Stimulated activated CD4-positive, alpha-beta T cell treated with anti-CD3 and anti-CD28 coated beads, Interleukin-1b, Interleukin-23, amount 100 ng/mL, for 48 hours (primary cell): ENCODE measurements around the gene CLDN14.

Source experiments
- DNase-seq: peaks from one replicate; pipeline ENCODE4 v3.0.0-alpha.2; 2020

The CLDN14 gene

DNA sequence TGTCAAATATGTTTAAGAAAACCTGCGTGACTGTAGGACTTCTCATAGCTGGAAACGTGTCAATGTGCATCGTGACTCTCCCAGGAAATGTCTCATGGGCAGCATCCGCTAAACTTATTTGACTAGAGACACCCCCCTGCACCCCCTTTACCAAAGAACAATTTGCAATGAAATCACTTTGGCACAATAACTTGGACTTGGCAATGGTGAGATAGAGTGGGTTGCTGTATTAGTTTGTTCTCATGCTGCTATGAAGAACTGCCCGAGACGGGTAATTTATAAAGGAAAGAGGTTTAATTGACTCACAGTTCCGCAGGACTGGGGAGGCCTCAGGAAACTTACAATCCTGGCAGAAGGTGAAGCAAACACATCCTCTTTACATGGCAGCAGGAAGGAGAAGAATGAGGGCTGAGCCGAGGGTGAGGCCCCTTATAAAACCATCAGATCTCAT, 13.8 kb downstream of the CLDN14 start:
- DNase-seq: no peak

DNA sequence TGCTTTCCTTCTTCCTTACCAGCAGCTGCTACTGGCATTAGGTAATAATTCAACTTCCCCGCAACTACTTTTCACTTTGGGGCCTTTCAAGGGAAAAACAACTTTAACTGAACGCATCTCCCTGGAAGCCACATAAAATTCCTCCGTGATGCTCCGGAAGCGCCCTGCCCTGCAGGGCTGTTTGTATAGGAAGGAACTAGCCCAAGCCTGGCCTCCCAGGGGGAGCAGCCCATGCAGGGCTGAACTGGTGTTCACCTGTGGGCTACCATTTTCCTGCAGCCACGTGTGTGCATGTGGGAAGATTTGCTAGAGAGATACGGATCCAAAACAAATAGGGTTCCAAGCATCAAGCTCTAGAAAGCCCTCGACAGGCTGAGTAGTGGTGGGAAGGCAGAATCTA, 14.4 kb downstream of the CLDN14 start:
- no peak for DNase-seq

DNA sequence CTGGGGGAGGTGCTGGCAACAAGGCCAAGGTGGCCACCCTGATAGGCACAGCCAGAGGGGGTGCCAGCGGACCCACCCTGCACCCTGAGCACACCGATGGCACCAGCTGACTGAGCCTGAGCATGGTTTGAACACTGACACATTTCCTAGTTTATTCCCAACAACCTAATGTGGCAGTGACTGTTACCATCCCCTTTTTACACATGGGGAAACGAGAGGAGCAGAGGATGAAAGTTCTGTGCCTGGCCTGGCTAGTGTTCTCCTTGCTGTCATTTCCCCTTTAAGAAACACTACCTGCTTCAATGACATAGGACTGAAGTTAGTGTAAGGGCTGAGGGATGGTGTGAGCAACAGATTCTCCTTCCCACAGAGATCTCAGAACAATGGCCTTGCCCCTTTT, 15.3 kb downstream of the CLDN14 start:
- DNase-seq: no peak

DNA sequence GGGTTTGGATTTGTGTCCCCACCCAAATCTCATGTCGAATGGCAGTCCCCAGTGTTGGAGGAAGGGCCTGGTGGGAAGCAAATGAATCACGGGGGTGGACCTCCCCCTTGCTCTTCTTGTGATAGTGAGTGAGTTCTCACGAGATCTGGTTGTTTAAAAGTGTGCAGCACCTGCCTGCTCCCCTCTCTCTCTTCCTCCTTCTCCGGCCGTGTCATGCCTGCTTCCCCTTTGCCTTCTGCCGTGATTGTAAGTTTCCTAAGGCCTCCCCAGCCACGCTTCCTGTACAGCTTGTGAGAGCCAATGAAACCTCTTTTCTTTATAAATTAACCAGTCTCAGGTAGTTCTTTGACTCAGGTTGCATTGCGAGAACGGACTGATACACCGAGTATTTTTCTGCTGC, 15.9 kb downstream of the CLDN14 start:
- no peak for DNase-seq

DNA sequence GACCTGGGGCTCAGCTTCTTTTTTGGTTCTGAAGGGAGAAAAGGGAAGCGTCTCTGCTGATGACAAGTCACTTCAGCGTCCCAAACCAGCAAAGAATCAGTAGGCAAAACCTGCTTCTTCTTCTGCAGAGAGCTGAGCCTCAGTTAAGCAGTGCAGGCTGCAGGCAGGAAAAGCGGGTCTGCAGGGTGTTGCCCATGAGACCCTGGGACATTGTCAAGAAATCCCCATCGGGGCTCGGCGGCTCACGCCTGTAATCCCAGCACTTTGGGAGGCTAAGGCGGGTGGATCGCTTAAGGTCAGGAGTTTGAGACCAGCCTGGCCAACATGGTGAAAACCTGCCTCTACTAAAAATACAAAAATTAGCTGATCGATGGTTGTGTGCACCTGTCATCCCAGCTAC, 16.7 kb downstream of the CLDN14 start:
- no peak for DNase-seq

DNA sequence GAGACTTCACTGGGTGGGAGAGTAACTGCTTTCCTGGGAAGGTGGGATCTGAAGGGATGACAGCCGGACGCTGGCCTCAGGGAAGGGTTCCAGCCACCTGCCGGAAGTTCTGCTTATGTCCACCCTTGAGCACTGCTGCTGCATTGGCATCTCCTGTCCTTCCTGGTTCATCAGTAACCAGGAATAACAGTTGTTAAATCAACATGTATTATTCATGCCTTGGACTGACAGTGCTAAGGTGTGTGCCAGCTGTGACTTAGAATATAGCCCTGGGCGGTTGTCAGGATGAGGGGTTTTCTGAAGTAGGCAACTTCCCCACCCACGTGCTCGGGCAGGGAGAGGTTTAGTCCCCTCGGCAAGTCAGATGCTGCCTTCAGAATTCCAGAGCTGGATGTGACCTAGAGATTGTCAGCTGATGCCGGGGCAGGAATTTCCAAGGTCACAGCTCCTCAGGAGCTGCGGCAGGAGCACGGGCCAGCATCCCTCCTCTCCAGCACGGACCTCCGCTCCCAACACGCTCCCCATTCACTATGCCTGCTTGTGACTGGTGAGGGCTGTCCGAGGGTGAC, 17.9 kb downstream of the CLDN14 start:
- no peak for DNase-seq

DNA sequence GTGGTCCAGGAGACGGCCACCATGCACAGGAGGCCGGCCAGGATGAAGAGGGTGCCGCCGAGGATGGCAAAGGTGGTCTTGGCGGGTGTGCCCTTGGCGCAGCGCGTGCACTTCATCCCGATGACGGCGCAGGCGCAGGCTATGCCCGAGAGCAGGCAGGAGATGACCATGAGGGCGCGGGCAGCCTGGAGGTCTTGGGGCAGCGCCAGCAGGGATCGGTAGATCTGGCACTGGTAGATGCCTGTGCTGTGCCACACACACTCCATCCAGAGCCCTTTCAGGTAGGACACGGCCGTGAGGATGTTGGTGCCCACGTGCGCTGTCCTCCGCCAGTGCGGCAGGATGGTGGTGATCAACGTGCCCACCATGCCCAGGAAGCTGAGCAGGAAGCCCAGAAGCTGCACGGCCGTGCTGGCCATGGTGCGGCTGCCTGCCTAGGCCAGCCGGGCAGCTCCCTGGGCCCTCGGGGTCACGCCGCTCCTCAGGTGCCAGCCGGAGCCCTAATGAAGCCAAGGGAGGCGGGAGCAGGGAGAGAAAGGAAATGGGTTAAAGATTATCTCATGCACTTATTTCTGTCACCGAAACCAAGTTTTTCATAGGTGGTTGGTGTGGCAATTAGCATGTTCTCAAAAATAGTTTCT, 18.5 kb downstream of the CLDN14 start:
- no peak for DNase-seq

DNA sequence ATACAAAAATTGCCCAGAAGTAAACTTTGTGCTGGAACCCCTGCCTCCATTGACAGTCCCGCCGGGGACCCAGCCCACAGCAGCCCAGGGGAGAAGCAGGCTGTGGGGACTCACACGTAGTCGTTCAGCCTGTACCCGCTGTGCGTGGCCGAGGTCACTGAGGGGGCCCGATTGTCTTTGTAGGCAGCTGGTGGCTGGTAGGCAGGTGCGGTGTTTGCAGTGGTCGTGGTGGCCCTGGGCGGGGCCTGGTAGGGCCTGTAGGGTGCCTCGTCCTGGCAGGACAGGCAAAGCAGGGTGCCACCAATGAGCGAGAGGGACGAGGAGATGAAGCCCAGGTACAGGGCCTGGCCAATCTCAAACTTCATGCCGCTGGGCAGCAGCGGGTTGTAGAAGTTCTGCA, 19.1 kb downstream of the CLDN14 start:
- no peak for DNase-seq

DNA sequence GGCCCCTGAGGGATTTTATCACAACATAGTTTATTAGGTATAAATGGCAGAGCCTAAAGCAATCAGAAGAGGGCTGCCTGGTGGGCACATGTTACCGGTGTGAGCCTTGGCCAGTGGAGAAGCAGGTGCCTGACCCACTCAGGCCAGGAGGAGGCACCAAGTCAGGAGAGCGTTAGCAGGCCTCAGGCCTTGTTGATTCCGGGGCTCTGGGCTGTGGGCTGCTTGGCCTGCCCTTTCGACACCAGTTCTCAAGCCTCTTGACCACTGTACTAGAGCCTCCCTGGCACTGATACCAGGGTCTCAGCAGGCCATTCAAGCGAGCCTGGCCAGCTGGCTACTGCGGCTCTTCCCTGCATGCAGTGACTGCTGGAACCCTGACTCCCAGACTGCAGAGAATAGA, 20.8 kb downstream of the CLDN14 start:
- DNase-seq: no peak

DNA sequence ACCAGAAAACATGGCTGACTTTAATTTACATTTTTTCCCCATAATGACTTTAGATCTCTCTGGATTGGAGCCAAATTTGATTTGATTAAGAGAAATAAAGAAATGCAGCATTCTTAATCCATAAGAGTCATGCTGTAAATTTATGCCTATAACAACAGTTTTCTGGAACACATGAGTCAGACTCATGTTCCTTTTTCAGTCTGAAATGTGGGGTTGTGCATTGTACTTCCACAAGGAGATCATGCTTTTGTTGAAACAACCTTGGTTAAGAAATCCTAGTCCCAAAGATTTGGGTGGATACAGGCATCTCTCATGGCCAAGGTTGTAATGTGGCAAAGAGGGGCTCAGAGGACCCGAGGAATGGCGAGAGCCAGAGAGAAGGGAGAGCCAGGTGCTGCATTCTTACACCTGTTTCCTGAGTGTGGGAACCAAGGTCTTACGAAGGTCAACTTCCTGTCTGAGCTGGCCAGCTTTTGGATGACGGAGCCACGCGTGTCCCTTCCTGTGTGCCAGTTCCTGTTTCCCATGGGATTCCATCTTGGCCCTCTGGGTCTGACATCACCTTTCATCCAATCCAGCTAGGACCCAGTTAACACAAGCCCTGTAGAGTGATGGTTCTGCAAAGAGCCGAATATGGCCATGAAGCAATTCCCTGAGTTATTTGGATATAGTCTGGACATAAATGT, 23.1 kb downstream of the CLDN14 start:
- no peak for DNase-seq

DNA sequence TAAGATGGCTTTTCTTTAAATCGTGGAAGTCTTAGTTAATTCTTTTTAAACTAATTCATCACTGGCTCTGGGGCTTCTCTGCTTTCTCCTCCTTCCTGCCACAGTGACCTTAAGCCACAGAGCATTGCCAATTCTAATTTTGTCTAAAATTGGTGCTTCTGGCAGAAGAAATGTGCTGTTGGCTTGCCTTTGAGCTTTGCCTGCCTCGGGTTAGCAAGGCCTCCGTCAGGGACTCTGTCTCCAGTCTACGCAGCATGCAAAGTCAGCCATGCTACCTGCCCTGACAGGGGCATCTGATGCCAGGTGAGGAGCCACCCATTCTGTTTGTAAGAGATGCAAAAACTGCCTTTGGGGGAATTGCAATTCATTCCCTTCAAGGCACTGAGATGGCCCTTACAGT, 25.2 kb downstream of the CLDN14 start:
- DNase-seq: no peak

DNA sequence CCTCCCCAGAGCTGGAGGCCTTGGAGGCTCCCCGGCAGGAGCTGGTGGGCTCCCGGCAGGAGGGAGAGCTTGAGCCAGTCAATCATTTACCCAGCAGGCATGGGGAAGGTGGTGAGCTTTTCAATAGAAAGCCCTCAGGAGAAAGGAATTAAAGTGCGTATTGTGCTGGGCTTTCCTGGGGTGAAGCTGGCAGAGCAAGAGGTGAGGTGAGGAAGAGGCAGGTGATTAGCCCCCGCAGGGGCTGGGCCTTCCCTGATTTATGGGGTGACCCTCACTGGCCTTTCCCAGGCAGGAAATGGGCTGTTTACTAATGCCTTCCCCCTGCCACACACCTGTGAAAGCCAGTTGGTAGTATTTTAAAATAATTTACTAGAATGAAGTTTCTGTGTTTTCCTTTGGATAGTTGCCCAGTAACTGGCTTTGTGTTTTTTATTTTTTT, 25.8 kb downstream of the CLDN14 start:
- no peak for DNase-seq

DNA sequence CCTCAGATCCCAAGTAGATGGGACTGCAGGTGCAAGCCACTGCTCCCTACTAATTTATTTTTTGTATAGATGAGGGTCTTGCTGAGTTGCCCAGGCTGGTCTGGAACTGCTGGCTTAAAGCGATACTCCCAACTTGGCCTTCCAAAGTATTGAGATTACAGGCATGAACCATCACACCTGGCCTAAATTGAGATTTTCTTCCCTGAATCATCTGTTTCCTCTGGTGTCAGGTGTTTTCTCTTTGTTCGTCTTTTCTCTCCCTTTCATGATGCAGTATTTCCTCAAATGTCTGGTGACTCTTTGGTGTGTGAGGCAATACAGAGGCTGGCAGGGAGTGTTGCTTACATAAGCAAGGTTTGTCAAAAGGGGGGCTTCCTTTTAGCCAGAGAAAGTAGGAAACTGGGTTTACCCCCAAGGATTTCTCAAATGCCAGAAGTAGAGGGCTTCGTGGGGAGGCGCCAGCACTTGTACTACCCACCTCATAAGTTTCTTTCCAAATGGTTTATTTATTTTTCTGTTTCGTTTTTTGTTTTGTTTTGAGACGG, 27.6 kb downstream of the CLDN14 start:
- no peak for DNase-seq

DNA sequence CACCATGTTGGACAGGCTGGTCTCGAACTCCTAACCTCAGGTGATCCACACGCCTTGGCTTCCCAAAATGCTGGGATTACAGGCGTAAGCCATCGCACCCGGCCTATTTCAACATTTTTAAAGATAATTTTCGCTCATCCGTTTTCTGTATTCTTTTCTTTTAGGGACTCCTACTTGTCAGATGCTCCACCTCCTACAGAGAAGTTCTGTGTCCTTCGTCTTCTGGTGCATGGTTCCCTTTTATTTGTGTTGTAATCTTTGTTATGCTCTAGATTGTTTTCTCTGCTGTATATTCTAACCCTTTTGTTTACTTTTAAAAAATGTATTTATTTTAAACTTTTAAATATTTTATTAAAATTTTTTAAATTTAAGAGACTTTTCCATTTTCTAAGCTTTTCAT, 28.4 kb downstream of the CLDN14 start:
- no peak for DNase-seq

DNA sequence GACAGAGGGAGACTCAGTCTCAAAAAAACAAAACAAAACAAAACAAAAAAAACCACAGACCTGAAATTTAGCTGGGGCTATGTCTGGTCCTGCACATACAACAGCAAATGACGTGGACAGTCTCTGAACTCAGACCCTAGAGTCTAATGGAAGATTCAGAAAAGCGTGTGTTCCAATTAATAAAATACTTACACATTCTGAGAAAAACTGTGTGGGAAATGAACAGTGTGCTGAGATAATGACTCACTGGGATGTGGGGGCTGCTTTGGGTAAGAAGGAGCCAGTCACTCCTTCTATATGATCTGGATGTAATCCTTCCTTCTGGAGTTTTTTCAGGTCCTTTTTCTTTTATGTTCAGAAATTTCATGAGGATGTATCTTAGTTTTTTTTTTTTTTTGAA, 29.4 kb downstream of the CLDN14 start:
- no peak for DNase-seq

DNA sequence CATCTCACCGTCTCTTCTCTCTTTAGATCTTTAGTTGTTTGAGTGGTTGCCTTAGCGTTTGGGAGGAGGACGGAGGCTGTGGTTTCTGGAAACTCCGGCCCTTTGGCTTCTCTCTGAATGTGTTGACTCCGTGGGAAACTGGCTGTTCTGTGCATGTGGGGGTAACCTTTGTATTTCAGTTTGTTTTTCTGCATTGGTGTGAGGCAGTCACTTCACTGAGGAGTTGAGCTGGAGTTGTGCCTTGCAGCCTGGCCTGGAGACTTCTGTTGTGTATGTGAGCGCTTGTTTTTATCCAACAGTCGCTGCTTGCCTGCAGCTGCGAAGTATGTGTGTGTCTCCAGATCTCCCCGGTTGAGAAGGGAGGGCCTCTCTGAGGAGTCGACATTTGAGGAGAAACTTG, 33.6 kb downstream of the CLDN14 start:
- no peak for DNase-seq

DNA sequence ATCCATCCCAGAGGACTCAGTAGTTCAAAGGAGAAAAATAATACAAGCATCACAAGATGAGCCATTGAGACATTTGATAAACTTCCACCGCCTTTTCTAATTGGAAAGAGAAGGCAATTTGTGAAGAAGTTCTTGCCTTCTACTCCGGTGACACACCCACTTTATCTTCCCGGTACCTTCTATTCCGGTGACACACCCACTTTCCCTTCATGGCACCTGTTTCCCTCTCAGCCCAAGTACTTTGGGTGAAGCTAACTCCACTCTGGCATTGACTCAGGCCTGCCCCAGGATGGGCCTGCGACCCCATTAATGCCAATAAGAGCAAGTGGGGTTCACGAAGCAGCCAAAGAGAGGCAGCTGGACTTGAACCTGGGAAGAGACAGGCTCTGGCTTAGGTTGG, 38.2 kb downstream of the CLDN14 start:
- DNase-seq: no peak

DNA sequence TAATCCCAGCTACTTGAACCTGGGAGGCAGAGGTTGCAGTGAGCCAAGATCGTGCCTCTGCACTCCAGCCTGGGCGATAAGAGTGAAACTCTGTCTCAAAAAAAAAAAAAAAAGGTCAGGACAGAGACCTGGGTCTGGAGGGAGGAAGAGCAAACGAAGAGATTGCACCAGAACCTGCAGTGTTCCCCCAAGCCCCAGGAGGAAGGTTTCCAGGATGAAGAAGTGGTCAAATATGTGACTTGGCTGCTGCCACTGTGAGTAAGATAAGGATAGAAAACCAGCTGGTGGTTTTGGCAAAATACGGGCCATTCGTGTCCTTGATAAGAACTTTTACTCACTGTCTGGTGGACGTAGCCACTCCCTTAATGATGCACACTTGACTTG, 42.2 kb downstream of the CLDN14 start:
- no peak for DNase-seq

DNA sequence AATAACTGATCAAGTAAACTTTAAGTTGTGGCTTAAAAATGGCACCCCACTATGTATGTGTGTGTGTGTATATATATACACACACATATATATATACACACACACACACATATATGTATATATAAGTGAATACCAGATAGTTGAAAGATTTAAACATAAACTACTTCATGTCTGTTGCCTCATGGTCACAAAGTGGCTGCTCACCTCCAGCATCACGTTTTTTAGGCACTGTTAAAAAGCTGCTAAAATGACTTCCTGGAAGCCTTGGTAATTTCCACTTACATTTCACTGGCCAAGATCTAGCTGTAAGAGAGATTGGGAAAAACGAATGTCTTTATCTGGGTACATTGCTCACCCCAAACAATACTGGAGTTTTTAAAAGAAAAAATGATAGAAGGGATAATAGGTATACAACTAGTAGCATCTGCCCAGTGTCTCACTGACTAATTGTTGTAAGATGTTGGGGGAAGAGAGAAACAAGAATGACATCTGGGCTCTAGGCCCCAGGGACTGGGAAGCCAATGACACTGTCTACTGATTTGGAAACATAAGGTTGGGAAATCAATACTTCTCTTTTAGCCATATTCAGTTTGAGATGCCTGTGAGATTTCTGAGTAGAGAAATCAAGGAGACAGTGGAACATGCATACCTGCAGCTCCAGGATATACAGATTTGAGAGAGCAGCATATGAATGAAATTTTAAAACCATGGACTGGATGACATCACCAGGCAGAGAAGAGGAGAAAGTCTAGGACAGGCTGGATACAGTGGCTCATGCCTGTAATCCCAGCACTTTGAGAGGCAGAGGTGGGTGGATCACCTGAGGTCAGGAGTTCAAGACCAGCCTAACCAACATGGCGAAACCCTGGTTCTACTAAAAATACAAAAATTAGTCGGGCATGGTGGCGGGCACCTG, 42.8 kb downstream of the CLDN14 start:
- DNase-seq: no peak

DNA sequence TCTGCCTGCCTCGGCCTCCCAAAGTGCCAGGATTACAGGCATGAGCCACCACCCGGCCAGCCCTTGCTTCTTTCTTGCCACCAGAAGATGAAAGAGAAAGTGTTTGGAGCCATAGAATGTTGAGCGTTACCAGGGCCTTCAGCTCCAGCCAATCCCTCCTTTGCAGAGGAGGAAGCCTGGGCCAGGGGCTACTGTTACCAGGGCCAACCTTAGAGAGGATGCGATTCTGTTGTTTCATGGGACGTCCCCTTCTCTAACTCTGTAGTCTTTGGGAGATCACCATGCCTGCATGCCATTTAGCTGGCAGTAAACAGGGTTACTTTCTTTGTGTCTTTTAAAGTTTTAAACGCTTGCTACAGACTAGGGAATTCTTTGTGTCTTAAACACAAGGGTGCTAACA, 45.8 kb downstream of the CLDN14 start:
- no peak for DNase-seq

DNA sequence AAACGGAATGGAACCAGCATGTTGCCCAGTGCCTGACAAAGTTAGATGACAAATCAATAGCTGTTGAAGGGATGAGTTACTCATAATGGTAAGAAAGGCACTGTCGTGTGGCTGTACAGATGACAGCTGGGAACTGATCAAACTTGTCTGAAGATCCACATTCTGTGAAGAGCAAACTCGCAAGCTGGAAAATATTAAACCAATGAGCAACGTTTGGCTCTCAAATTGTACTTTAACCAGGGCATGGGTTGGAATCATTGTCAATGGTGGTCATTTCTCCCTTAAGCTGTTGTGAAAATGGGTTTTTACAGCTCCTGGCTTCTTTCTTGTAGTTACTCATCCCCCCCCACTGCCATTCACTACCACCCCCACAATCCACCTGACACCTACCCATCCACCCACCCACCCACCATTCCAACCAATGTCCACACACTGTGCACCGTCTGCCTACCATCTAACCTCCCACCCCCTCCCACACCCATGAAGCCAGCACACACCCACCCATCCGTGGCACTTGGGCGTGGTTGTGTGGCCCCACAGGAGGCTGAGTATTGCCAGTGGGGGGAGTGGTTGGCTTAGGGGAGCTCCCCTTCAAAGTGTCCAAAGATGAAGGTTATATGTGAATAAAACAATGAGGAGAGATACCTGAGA, 46.7 kb downstream of the CLDN14 start:
- no peak for DNase-seq

DNA sequence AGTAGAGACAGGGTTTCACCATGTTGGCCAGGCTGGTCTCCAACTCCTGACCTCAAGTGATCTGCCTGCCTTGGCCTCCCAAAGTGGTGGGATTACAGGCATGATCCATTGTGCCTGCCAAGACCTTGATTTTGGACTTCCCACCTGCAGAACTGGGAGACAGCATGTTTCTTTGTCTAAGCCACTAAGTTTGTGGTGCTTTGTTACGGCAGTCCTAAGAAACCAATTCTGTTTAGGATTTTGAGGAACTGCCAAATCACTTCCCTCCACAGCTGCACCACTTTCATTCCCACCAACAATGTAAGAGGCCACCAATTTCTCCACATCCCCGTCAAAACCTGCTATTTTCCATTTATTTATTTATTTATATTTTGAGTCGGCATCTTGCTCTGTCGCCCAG, 48.7 kb downstream of the CLDN14 start:
- DNase-seq: no peak

DNA sequence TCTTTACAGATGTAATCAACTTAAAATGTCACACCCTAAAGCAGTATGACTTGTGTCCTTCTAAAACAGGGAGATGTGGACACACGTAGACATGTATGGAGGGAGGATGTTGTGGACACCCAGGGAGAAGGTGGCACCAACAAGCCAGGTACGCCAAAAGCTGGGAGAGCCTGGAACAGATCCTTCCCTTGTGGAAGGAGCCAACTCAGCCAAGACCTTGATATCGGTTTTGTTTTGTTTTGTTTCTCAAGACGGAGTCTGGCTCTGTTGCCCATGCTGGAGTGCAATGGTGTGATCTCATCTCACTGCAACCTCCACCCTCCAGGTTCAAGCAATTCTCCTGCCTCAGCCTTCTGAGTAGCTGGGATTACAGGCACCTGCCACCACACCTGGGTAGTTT, 49.1 kb downstream of the CLDN14 start:
- DNase-seq: no peak
